Measurements from ENCODE around the gene COL28A1. TPM values are rescaled to one million over a fixed set of nuclear protein-coding genes. Genes with fewer than 3 reads are reported as not detected.

Gene COL28A1
- total RNA-seq, 1 donor from 2014 or later = 1.1 TPM

DNA sequence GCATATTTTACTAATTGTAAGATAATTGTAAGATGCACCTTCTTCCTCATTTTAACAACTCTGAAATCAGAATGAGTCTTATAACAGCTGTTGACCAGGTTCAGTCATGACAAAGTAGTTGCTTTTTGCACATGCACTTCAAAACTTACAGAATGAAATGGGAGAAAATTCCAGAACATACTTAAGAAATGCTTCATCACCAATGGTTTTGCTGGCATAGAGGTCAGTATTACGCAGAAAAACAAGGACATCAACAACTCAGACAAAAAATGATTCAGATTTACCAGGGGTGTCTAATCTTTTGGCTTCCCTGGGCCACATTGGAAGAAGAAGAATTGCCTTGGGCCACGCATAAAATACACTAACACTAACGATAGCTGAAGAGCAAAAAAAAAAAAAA, 13.3 kb downstream of the COL28A1 start:
- no peak for DNase-seq (ENCODE audit: extremely low spot score, unreplicated experiment)
- Mint-ChIP-seq H3K36me3 (ENCODE audit: unreplicated experiment) (no peaks in the 10 kb centered on the region), H3K27me3 (ENCODE audit: unreplicated experiment) (no peaks in the 10 kb centered on the region), H3K4me1 (ENCODE audit: unreplicated experiment) (peaks cover 17% of the 10 kb centered on the region), H3K4me3 (ENCODE audit: unreplicated experiment) (no peak overlapping the region), H3K9me3 (ENCODE audit: unreplicated experiment) (no peaks in the 10 kb centered on the region), H3K27ac (ENCODE audit: unreplicated experiment) (no peak overlapping the region)
- TF ChIP-seq, protein P1, sequence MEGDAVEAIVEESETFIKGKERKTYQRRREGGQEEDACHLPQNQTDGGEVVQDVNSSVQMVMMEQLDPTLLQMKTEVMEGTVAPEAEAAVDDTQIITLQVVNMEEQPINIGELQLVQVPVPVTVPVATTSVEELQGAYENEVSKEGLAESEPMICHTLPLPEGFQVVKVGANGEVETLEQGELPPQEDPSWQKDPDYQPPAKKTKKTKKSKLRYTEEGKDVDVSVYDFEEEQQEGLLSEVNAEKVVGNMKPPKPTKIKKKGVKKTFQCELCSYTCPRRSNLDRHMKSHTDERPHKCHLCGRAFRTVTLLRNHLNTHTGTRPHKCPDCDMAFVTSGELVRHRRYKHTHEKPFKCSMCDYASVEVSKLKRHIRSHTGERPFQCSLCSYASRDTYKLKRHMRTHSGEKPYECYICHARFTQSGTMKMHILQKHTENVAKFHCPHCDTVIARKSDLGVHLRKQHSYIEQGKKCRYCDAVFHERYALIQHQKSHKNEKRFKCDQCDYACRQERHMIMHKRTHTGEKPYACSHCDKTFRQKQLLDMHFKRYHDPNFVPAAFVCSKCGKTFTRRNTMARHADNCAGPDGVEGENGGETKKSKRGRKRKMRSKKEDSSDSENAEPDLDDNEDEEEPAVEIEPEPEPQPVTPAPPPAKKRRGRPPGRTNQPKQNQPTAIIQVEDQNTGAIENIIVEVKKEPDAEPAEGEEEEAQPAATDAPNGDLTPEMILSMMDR (IDR thresholded peaks at IDR 0.05) = no peak

DNA sequence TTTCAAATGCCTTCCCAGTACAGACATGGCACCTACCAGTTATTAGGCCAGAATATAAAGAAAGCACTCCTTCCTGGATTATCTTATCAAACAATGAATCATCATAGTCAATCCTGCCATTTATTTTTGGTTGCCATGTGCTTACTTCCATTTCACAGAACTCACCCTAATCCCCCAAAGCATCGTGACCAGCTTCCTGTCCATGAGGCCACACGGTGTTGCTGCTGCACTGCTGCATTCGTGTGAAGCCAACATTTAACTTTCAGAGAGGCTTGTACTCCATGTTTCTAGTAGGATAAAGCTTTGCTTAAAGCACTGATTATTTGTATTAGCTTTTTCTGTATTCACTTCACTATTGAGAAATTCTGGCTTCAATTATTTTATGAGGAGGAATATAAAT, 14.4 kb downstream of the COL28A1 start:
- TF ChIP-seq, protein P1 (IDR thresholded peaks at IDR 0.05) = no peak
- Mint-ChIP-seq H3K27ac (ENCODE audit: unreplicated experiment) (no peak overlapping the region), H3K36me3 (ENCODE audit: unreplicated experiment) (no peaks in the 10 kb centered on the region), H3K27me3 (ENCODE audit: unreplicated experiment) (no peaks in the 10 kb centered on the region), H3K4me1 (ENCODE audit: unreplicated experiment) (peaks cover 17% of the 10 kb centered on the region), H3K9me3 (ENCODE audit: unreplicated experiment) (no peaks in the 10 kb centered on the region), H3K4me3 (ENCODE audit: unreplicated experiment) (no peak overlapping the region)
- DNase-seq (ENCODE audit: extremely low spot score, unreplicated experiment) = no peak

DNA sequence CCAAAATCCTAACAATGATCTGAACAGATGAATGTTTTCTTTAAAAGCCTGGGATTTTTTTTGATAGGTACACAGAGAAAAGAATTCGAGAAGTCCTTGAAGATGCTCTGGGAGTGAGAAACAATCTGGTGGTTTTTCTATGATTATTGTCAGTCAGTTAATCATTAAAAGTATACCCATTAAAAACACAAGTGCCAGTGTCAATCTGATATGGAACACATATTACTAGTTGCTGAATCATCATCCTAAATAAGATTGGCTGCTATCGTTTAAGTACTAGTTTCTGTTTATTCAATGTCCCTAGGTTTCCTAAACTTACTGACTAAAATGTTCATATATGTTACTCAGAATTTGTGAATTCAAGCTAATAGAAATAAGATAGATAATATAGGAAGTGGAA, 16.1 kb downstream of the COL28A1 start:
- H3K4me3 Mint-ChIP-seq (ENCODE audit: unreplicated experiment) = no peak overlapping the region
- no peaks in the 10 kb centered on the region for H3K27me3 Mint-ChIP-seq (ENCODE audit: unreplicated experiment)

DNA sequence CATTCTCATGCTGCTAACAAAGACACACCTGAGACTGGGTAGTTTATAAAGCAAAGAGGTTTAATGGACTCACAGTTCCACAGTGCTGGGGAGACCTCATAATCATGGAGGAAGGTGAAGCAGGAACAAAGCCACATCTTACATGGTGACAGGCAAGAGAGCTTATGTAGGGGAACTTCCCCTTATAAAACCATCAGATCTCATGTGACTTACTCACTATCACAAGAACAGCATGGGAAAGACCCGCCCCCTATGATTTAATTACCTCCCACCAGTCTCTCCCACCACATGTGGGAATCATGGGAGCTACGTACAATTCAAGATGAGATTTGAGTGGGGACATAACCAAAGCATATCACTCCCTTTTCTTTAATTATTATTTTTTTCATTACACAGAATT, 16.6 kb downstream of the COL28A1 start:
- no peak for DNase-seq (ENCODE audit: extremely low spot score, unreplicated experiment)
- Mint-ChIP-seq H3K27me3 (ENCODE audit: unreplicated experiment) (no peaks in the 10 kb centered on the region), H3K27ac (ENCODE audit: unreplicated experiment) (no peak overlapping the region), H3K36me3 (ENCODE audit: unreplicated experiment) (no peaks in the 10 kb centered on the region), H3K9me3 (ENCODE audit: unreplicated experiment) (no peaks in the 10 kb centered on the region), H3K4me1 (ENCODE audit: unreplicated experiment) (peaks cover 12% of the 10 kb centered on the region), H3K4me3 (ENCODE audit: unreplicated experiment) (no peak overlapping the region)
- TF ChIP-seq, protein P1 (IDR thresholded peaks at IDR 0.05) = no peak

More for the DNA sequence above, 16.1 kb downstream of the COL28A1 start:
- no peaks in the 10 kb centered on the region for H3K9me3 Mint-ChIP-seq (ENCODE audit: unreplicated experiment)
- H3K4me1 Mint-ChIP-seq (ENCODE audit: unreplicated experiment) = peaks cover 16% of the 10 kb centered on the region
- H3K36me3 Mint-ChIP-seq (ENCODE audit: unreplicated experiment) = no peaks in the 10 kb centered on the region
- TF ChIP-seq, protein P1 (IDR thresholded peaks at IDR 0.05) = no peak
- DNase-seq (ENCODE audit: extremely low spot score, unreplicated experiment) = no peak
- H3K27ac Mint-ChIP-seq (ENCODE audit: unreplicated experiment) = no peak overlapping the region

DNA sequence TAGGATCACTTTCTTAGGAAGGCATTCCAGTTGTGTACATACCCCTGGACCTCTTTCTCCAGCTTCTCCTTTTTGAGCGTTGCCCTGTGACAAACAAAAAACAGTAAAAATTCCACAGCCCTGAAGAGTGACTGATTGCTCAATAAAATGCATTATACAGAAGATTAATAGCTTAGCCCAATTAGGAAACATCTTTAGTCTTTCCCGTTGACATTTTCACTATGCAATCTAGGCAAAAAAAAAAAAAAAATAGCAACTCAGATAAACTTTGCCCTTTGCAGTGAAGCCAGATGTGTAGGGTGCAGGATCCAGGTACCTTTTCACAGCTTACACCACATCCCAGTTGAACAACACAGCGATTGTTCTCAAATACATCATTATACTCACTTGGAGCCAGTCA, 17.9 kb downstream of the COL28A1 start:
- Mint-ChIP-seq H3K27me3 (ENCODE audit: unreplicated experiment) (no peaks in the 10 kb centered on the region), H3K27ac (ENCODE audit: unreplicated experiment) (no peak overlapping the region), H3K4me1 (ENCODE audit: unreplicated experiment) (peaks cover 8% of the 10 kb centered on the region), H3K4me3 (ENCODE audit: unreplicated experiment) (no peak overlapping the region), H3K36me3 (ENCODE audit: unreplicated experiment) (no peaks in the 10 kb centered on the region), H3K9me3 (ENCODE audit: unreplicated experiment) (no peaks in the 10 kb centered on the region)
- no peak for DNase-seq (ENCODE audit: extremely low spot score, unreplicated experiment)
- TF ChIP-seq, protein P1 (IDR thresholded peaks at IDR 0.05) = no peak
